CD4-positive, alpha-beta T cell (primary cell): ENCODE measurements around the gene SYNGR4. TPM values are rescaled to one million over a fixed set of nuclear protein-coding genes. Genes with fewer than 3 reads are reported as not detected.
"Not testable (repeated sequence)": the region's sequence is repeated elsewhere in the genome, so short reads cannot be mapped to it uniquely, and the experiment has no call there.

Source experiments
- ATAC-seq: fragments of 200-7000 bp; cut with Tn5 transposase; one replicate; pipeline ENCODE4 v1.10.0; 2022; ENCODE audit warnings: mild to moderate bottlenecking; ENCODE audit not compliant: poor library complexity
- CTCF ChIA-PET: fragments of 350-600 bp; sonication (Branson Sonifier 250); formaldehyde crosslinking; loops from one replicate; lab custom pipeline; 2021; ENCODE audit warnings: antibody characterized with exemption, inconsistent platforms; lab: Charles Lee
- POLR2A ChIA-PET: fragments of 350-600 bp; sonication (Branson Sonifier 250); formaldehyde crosslinking; loops from one replicate; lab custom pipeline; 2021; ENCODE audit warnings: antibody characterized with exemption, inconsistent platforms; lab: Charles Lee
- DNase-seq, 14 experiments: peaks; one replicate each; pipeline ENCODE4 v3.0.0-alpha.2; 2013 to 2020; ENCODE audit warnings: mixed read lengths in 2 of 14
- H3K27ac ChIP-seq, 2 donors: one replicate each; pipeline versions ENCODE4 v1.5.1 to v1.7.0; 2013; ENCODE audit warnings: low read length in 2 of 2, low read depth in 1 of 2, mild to moderate bottlenecking in 1 of 2
- H3K27me3 ChIP-seq, 2 experiments: 1 replicate in 1 of 2; 2 replicates in 1 of 2; pipeline versions ENCODE4 v1.6.1 to v1.7.0; 2013; ENCODE audit warnings: low read length in 2 of 2, control low read depth in 1 of 2, mild to moderate bottlenecking in 1 of 2, moderate library complexity in 1 of 2; ENCODE audit not compliant: insufficient read depth in 2 of 2, control insufficient read depth in 1 of 2
- H3K36me3 ChIP-seq: one replicate; pipeline ENCODE4 v1.6.1; 2013; ENCODE audit warnings: low read length, control low read depth; ENCODE audit not compliant: insufficient read depth
- H3K4me1 ChIP-seq: one replicate; pipeline ENCODE4 v1.6.1; 2013; ENCODE audit warnings: low read length, control low read depth; ENCODE audit not compliant: insufficient read depth
- H3K4me3 ChIP-seq: one replicate; pipeline ENCODE4 v1.5.1; 2013; ENCODE audit warnings: mild to moderate bottlenecking, low read length, moderate library complexity
- H3K9me3 ChIP-seq, 2 experiments: 1 replicate in 1 of 2; 2 replicates in 1 of 2; pipeline versions ENCODE4 v1.6.1 to v1.7.0; 2013; ENCODE audit warnings: low read length in 2 of 2, mild to moderate bottlenecking in 2 of 2, control low read depth in 1 of 2, moderate library complexity in 1 of 2; ENCODE audit not compliant: control insufficient read depth in 1 of 2, insufficient read depth in 1 of 2
- H3K27ac Mint-ChIP-seq: one replicate; pipeline ENCODE4 v1.8.0; 2020; ENCODE audit warnings: mixed read lengths
- H3K27me3 Mint-ChIP-seq: one replicate; pipeline ENCODE4 v1.8.0; 2021; ENCODE audit warnings: mixed read lengths
- H3K36me3 Mint-ChIP-seq: one replicate; pipeline ENCODE4 v1.8.0; 2021; ENCODE audit warnings: low read depth, mixed read lengths
- H3K4me1 Mint-ChIP-seq: one replicate; pipeline ENCODE4 v1.8.0; 2021; ENCODE audit warnings: low read depth, mixed read lengths
- H3K4me3 Mint-ChIP-seq: one replicate; pipeline ENCODE4 v1.8.0; 2020; ENCODE audit warnings: mild to moderate bottlenecking, mixed read lengths
- H3K9me3 Mint-ChIP-seq: one replicate; pipeline ENCODE4 v1.8.0; 2020; ENCODE audit warnings: mixed read lengths
- CTCF ChIP-seq: fragments of 200-600 bp; IDR thresholded peaks from one replicate; pipeline ENCODE4 v1.8.0; 2022; ENCODE audit warnings: antibody characterized with exemption, mild to moderate bottlenecking
- intact Hi-C, 2 experiments: fragments of 100-400 bp; cut with DNase I in 1 of 2; cut with micrococcal nuclease in 1 of 2; formaldehyde crosslinking; loops; one replicate each; pipeline versions ENCODE4 v1.15.1 to v1.9.0; 2023 to 2025; cut with DNase I, micrococcal nuclease
- total RNA-seq, 174 experiments: library from RNA in 2 of 174; stranded (reverse) in 2 of 174; gene quantifications; one replicate each; pipeline ENCODE4 v1.2.3 and lab custom pipeline; 2021 to 2026

SYNGR4 gene
- total RNA-seq, 2 experiments from 2014 or later, result not detected

- Histone ChIP-seq H3K27ac (no peak overlapping the region), H3K9me3 (no peaks in the 10 kb centered on the region), H3K4me1 (no peaks in the 10 kb centered on the region), H3K4me3 (no peak overlapping the region), H3K36me3 (no peaks in the 10 kb centered on the region), H3K27me3 (peaks cover 0 to 2% of the 10 kb centered on the region in 2 experiments)
- intact Hi-C loops, result no loop called here
- no peaks in the 10 kb centered on the region for H3K27me3 Mint-ChIP-seq
- no peak overlapping the region for H3K27ac Mint-ChIP-seq
- POLR2A ChIA-PET, result interaction anchor here (1.0 kb wide), 1 partner anchor 20 kb away, joined by 3 read pairs; the partner anchor contains the start of gene KDELR1
- no peak for TF ChIP-seq CTCF
- CTCF ChIA-PET, result interaction anchor here (0.6 kb wide), 1 partner anchor 36 kb away, joined by 4 read pairs; no protein-coding TSS in a partner anchor
- no peaks in the 10 kb centered on the region for H3K36me3 Mint-ChIP-seq
- H3K4me3 Mint-ChIP-seq, result no peak overlapping the region
- DNase-seq, result no peak
- no peak for ATAC-seq
- no peaks in the 10 kb centered on the region for H3K4me1 Mint-ChIP-seq
- H3K9me3 Mint-ChIP-seq, result no peaks in the 10 kb centered on the region
These were observed 7.2 kb downstream of the SYNGR4 start for GRCh38 chr19:48371367-48371766.

- H3K27me3 ChIP-seq, H3K36me3 ChIP-seq, H3K4me3 ChIP-seq, intact Hi-C loops, H3K4me3 Mint-ChIP-seq, H3K27ac ChIP-seq, H3K27me3 Mint-ChIP-seq, H3K4me1 Mint-ChIP-seq, ATAC-seq, H3K9me3 ChIP-seq, H3K4me1 ChIP-seq, DNase-seq, H3K36me3 Mint-ChIP-seq, H3K9me3 Mint-ChIP-seq, H3K27ac Mint-ChIP-seq: not testable (repeated sequence)
- ChIA-PET POLR2A (interaction anchor here (1.0 kb wide), 1 partner anchor 20 kb away, joined by 3 read pairs; the partner anchor contains the start of gene KDELR1), CTCF (interaction anchor here (0.6 kb wide), 1 partner anchor 36 kb away, joined by 4 read pairs; no protein-coding TSS in a partner anchor)
These were observed 7.6 kb downstream of the SYNGR4 start for GRCh38 chr19:48371771-48372170.

- no peak for DNase-seq
- peaks cover 0 to 2% of the 10 kb centered on the region in 2 experiments for H3K27me3 ChIP-seq
- no peak overlapping the region for H3K27ac ChIP-seq
- no peaks in the 10 kb centered on the region for H3K36me3 Mint-ChIP-seq
- no peaks in the 10 kb centered on the region for H3K36me3 ChIP-seq
- H3K27ac Mint-ChIP-seq, result no peak overlapping the region
- ChIA-PET POLR2A (no interaction called here), CTCF (interaction anchor here (0.5 kb wide), 1 partner anchor 1736 kb away, joined by 3 read pairs; no protein-coding TSS in a partner anchor)
- H3K4me3 ChIP-seq, result no peak overlapping the region
- no peaks in the 10 kb centered on the region for H3K9me3 ChIP-seq
- H3K27me3 Mint-ChIP-seq, result no peaks in the 10 kb centered on the region
- H3K4me1 ChIP-seq, result no peaks in the 10 kb centered on the region
- no peak for TF ChIP-seq CTCF
- no peak for ATAC-seq
- no peaks in the 10 kb centered on the region for H3K4me1 Mint-ChIP-seq
- no peak overlapping the region for H3K4me3 Mint-ChIP-seq
- intact Hi-C loops, result no loop called here
- H3K9me3 Mint-ChIP-seq, result no peaks in the 10 kb centered on the region
These were observed 8.7 kb downstream of the SYNGR4 start for GRCh38 chr19:48372904-48373303.

- no peak for TF ChIP-seq CTCF
- Mint-ChIP-seq H3K4me1 (no peaks in the 10 kb centered on the region), H3K4me3 (no peak overlapping the region), H3K27me3 (no peaks in the 10 kb centered on the region), H3K36me3 (no peaks in the 10 kb centered on the region), H3K9me3 (no peaks in the 10 kb centered on the region), H3K27ac (no peak overlapping the region)
- peaks cover 0 to 2% of the 10 kb centered on the region in 2 experiments for H3K27me3 ChIP-seq
- ChIA-PET POLR2A (no interaction called here), CTCF (no interaction called here)
- intact Hi-C loops, result no loop called here
- H3K36me3 ChIP-seq, result no peaks in the 10 kb centered on the region
- no peaks in the 10 kb centered on the region for H3K9me3 ChIP-seq
- H3K4me1 ChIP-seq, result no peaks in the 10 kb centered on the region
- ATAC-seq (no peak), DNase-seq (no peak)
- H3K4me3 ChIP-seq, result no peak overlapping the region
- no peak overlapping the region for H3K27ac ChIP-seq
These were observed 9.4 kb downstream of the SYNGR4 start for GRCh38 chr19:48373567-48373966.
